Fibroblast of lung (primary cell): ENCODE measurements around the gene PPFIBP1.

Experiments used
- CTCF ChIP-seq, 2 donors: IDR thresholded peaks in 1 of 2; conservative IDR thresholded peaks in 1 of 2; 1 replicate in 1 of 2; 2 replicates in 1 of 2; pipeline ENCODE4 v1.5.1; 2011 to 2012; ENCODE audit warnings: low read length in 2 of 2, control low read depth in 1 of 2, inconsistent platforms in 1 of 2, low read depth in 1 of 2, mild to moderate bottlenecking in 1 of 2
- EZH2 ChIP-seq: IDR thresholded peaks from 2 replicates; pipeline ENCODE4 v1.5.1; 2012; ENCODE audit warnings: low read length, control low read depth, mild to moderate bottlenecking; ENCODE audit errors: missing control alignments

- TF ChIP-seq CTCF (conservative IDR thresholded peaks at IDR 0.05 in 1 of 2, IDR thresholded peaks at IDR 0.05 in 1 of 2; ENCODE audit: low read depth in 1 of 2, low read length in 2 of 2) (no peak), EZH2 (no peak)
Measured at GRCh38 chr12:27499377-27499776, 24.6 kb upstream of the PPFIBP1 start.
